H1 (cell line): Measurements from ENCODE around the gene MYPOP. TPM values are rescaled to one million over a fixed set of nuclear protein-coding genes. Genes with fewer than 3 reads are reported as not detected.

ENCODE experiments used
- CTCF ChIA-PET: fragments of 300-600 bp; sonication (Branson Sonifier 250); formaldehyde crosslinking; loops from one replicate; lab custom pipeline; 2021; ENCODE audit not compliant: partially characterized antibody; lab: Charles Lee
- POLR2A ChIA-PET: fragments of 300-600 bp; sonication (Branson Sonifier 250); formaldehyde crosslinking; loops from one replicate; lab custom pipeline; 2021; ENCODE audit warnings: inconsistent platforms; ENCODE audit not compliant: partially characterized antibody; lab: Charles Lee
- DNase-seq, 2 experiments: peaks; one replicate each; pipeline versions ENCODE4 v3.0.0 to v3.0.0-alpha.2; 2010 to 2022; ENCODE audit warnings: low spot score in 2 of 2, low read depth in 1 of 2, mixed read lengths in 1 of 2
- FAIRE-seq: peaks from 2 replicates; lab custom pipeline; 2011; peaks lifted over from hg19 to GRCh38; lab: Jason Lieb, UNC
- H2AFZ ChIP-seq: 2 replicates; pipeline ENCODE4 v1.8.1; 2012; ENCODE audit warnings: low read length, inconsistent platforms
- H2AK5ac ChIP-seq: 2 replicates; pipeline ENCODE4 v1.6.1; 2013; ENCODE audit warnings: low read depth, low read length
- H2BK120ac ChIP-seq: replicated peaks from 2 replicates; pipeline ENCODE3; 2013; ENCODE audit warnings: low read depth, low read length, inconsistent platforms
- H2BK12ac ChIP-seq: 2 replicates; pipeline ENCODE4 v1.6.1; 2013; ENCODE audit warnings: low read depth, low read length
- H2BK15ac ChIP-seq: 2 replicates; pipeline ENCODE4 v1.6.1; 2013; ENCODE audit warnings: low read length
- H2BK20ac ChIP-seq: 2 replicates; pipeline ENCODE4 v1.6.1; 2013; ENCODE audit warnings: low read length
- H2BK5ac ChIP-seq: 2 replicates; pipeline ENCODE4 v1.6.1; 2013; ENCODE audit warnings: low read depth, low read length
- H3K14ac ChIP-seq: 2 replicates; pipeline ENCODE4 v1.6.1; 2013; ENCODE audit warnings: inconsistent platforms; ENCODE audit not compliant: insufficient read length
- H3K18ac ChIP-seq: 2 replicates; pipeline ENCODE4 v1.6.1; 2013; ENCODE audit warnings: low read length; ENCODE audit errors: extremely low read depth
- H3K23ac ChIP-seq: 2 replicates; pipeline ENCODE4 v1.6.1; 2013; ENCODE audit warnings: inconsistent platforms; ENCODE audit not compliant: insufficient read length
- H3K23me2 ChIP-seq: 2 replicates; pipeline ENCODE4 v1.6.1; 2013; ENCODE audit warnings: low read depth, low read length
- H3K27ac ChIP-seq: 2 replicates; pipeline ENCODE4 v1.6.1; 2011; ENCODE audit warnings: low read depth, low read length, inconsistent platforms
- H3K27me3 ChIP-seq, 4 experiments: replicated peaks in 1 of 4; 1 replicate in 1 of 4; 2 replicates in 3 of 4; pipeline versions ENCODE4 v1.6.1 to v1.8.1; 2011 to 2013; ENCODE audit warnings: low read length in 3 of 4, mild to moderate bottlenecking in 3 of 4, inconsistent platforms in 2 of 4, mixed read lengths in 2 of 4, moderate library complexity in 1 of 4; ENCODE audit not compliant: control insufficient read depth in 3 of 4, insufficient read depth in 3 of 4; ENCODE audit errors: extremely low read depth in 1 of 4
- H3K36me3 ChIP-seq, 4 experiments: 2 replicates each; pipeline versions ENCODE4 v1.6.1 to v1.8.1; 2011 to 2013; ENCODE audit warnings: mild to moderate bottlenecking in 4 of 4, low read length in 3 of 4, moderate library complexity in 2 of 4, control low read depth in 1 of 4, inconsistent platforms in 1 of 4; ENCODE audit not compliant: insufficient read depth in 4 of 4, control insufficient read depth in 2 of 4
- H3K4ac ChIP-seq: replicated peaks from 2 replicates; pipeline ENCODE3; 2013; ENCODE audit warnings: low read length, low read depth, mixed read lengths, inconsistent platforms; ENCODE audit not compliant: insufficient read length
- H3K4me1 ChIP-seq, 4 experiments: replicated peaks in 1 of 4; 1 replicate in 1 of 4; 2 replicates in 3 of 4; pipeline versions ENCODE4 v1.6.1 to v1.8.1; 2011 to 2013; ENCODE audit warnings: low read length in 3 of 4, inconsistent platforms in 2 of 4, mixed read lengths in 1 of 4; ENCODE audit not compliant: insufficient read depth in 4 of 4, control insufficient read depth in 3 of 4
- H3K4me2 ChIP-seq, 2 experiments: 2 replicates each; pipeline versions ENCODE4 v1.6.1 to v1.8.1; 2011 to 2013; ENCODE audit warnings: low read depth in 2 of 2, low read length in 2 of 2, control low read depth in 1 of 2, inconsistent platforms in 1 of 2, mild to moderate bottlenecking in 1 of 2; ENCODE audit not compliant: insufficient read depth in 1 of 2
- H3K4me3 ChIP-seq, 4 experiments: fragments of 200-600, 300-600 bp in 1 of 4; sonication (generic), shearing (Covaris generic), sonication (Bioruptor Twin) in 1 of 4; 2 replicates each; pipeline versions ENCODE4 v1.5.1 to v1.8.1; 2011 to 2016; ENCODE audit warnings: low read length in 4 of 4, low read depth in 3 of 4, control low read depth in 2 of 4, inconsistent platforms in 2 of 4, mild to moderate bottlenecking in 2 of 4, mixed read lengths in 1 of 4, moderate library complexity in 1 of 4; ENCODE audit not compliant: insufficient read depth in 2 of 4; ENCODE audit errors: extremely low read depth in 1 of 4
- H3K56ac ChIP-seq: replicated peaks from 2 replicates; pipeline ENCODE3; 2013; ENCODE audit warnings: low read depth, mild to moderate bottlenecking, mixed read lengths, low read length, inconsistent platforms; ENCODE audit not compliant: insufficient read length
- H3K79me1 ChIP-seq: 2 replicates; pipeline ENCODE4 v1.6.1; 2013; ENCODE audit warnings: low read depth, low read length, control low read depth
- H3K79me2 ChIP-seq, 2 experiments: 2 replicates each; pipeline versions ENCODE4 v1.6.1 to v1.8.1; 2012 to 2013; ENCODE audit warnings: low read length in 2 of 2, mild to moderate bottlenecking in 2 of 2, inconsistent platforms in 1 of 2; ENCODE audit not compliant: insufficient read depth in 2 of 2, control insufficient read depth in 1 of 2
- H3K9ac ChIP-seq, 4 experiments: replicated peaks in 1 of 4; 1 replicate in 1 of 4; 2 replicates in 3 of 4; pipeline versions ENCODE4 v1.6.1 to v1.8.1; 2011 to 2013; ENCODE audit warnings: low read depth in 3 of 4, low read length in 3 of 4, control low read depth in 2 of 4, mild to moderate bottlenecking in 2 of 4, moderate library complexity in 2 of 4, inconsistent platforms in 1 of 4; ENCODE audit errors: extremely low read depth in 1 of 4
- H3K9me3 ChIP-seq, 2 experiments: 2 replicates each; pipeline versions ENCODE4 v1.6.1 to v1.8.1; 2012 to 2013; ENCODE audit warnings: mild to moderate bottlenecking in 2 of 2, moderate library complexity in 2 of 2, control low read depth in 1 of 2, inconsistent platforms in 1 of 2, low read depth in 1 of 2, low read length in 1 of 2, mixed read lengths in 1 of 2; ENCODE audit not compliant: insufficient read depth in 2 of 2
- H4K20me1 ChIP-seq, 2 experiments: replicated peaks in 1 of 2; 2 replicates each; pipeline versions ENCODE3 to v1.8.1; 2011 to 2013; ENCODE audit warnings: inconsistent platforms in 2 of 2, low read length in 2 of 2, mild to moderate bottlenecking in 1 of 2; ENCODE audit not compliant: insufficient read depth in 2 of 2, control insufficient read depth in 1 of 2
- H4K5ac ChIP-seq: 2 replicates; pipeline ENCODE4 v1.6.1; 2013; ENCODE audit warnings: low read length, low read depth, mixed read lengths, inconsistent platforms; ENCODE audit not compliant: insufficient read length
- H4K8ac ChIP-seq: 2 replicates; pipeline ENCODE4 v1.8.0; 2013; ENCODE audit warnings: mild to moderate bottlenecking, moderate library complexity, low read length, inconsistent platforms; ENCODE audit not compliant: insufficient read depth; ENCODE audit errors: extremely low read depth
- H4K91ac ChIP-seq: replicated peaks from 2 replicates; pipeline ENCODE3; 2013; ENCODE audit warnings: low read length, mixed read lengths, inconsistent platforms; ENCODE audit not compliant: insufficient read length
- POLR2AphosphoS5 ChIP-seq: IDR thresholded peaks from 2 replicates; pipeline ENCODE4 v1.6.1; 2011; ENCODE audit warnings: low read depth, low read length
- POU5F1 ChIP-seq: IDR thresholded peaks from 2 replicates; pipeline ENCODE4 v1.6.1; 2011; ENCODE audit warnings: low read depth, mild to moderate bottlenecking, low read length, moderate library complexity
- SIN3A ChIP-seq, 2 experiments: IDR thresholded peaks in 1 of 2; conservative IDR thresholded peaks in 1 of 2; 2 replicates each; pipeline ENCODE4 v1.6.1; 2011 to 2012; ENCODE audit warnings: low read length in 2 of 2, improper control_type of control experiment in 1 of 2, low read depth in 1 of 2, mild to moderate bottlenecking in 1 of 2
- YY1 ChIP-seq: IDR thresholded peaks from 2 replicates; pipeline ENCODE4 v1.6.1; 2011; ENCODE audit warnings: low read depth, mild to moderate bottlenecking, low read length
- WGBS, 2 experiments: shearing (Covaris generic) in 1 of 2; methylation state at CpG; one replicate each; pipeline versions ENCODE4 v1.1.6 to v1.1.7; 2013 to 2015; ENCODE audit warnings: low lambda C conversion rate in 2 of 2, mixed read lengths in 2 of 2, inconsistent platforms in 1 of 2, low coverage in 1 of 2, missing lambda C conversion rate in 1 of 2; ENCODE audit not compliant: insufficient replicate concordance in 2 of 2, insufficient coverage in 1 of 2, insufficient read length in 1 of 2; ENCODE audit errors: extremely low coverage in 1 of 2, missing lambda C conversion rate in 1 of 2; 5-methylcytosine and 5-hydroxymethylcytosine counted together
- polyA plus RNA-seq, 7 experiments: library from polyadenylated mRNA; depleted of rRNA in 3 of 7; stranded (reverse) in 5 of 7; unstranded in 2 of 7; fragments of >200 nt in 5 of 7; fragments of 200-250 nt in 2 of 7; gene quantifications; 1 replicate in 5 of 7; 2 replicates in 1 of 7; 4 replicates in 1 of 7; pipeline versions ENCODE4 v1.2.1 to v1.2.3, GENCODE V29; 2011 to 2013; ENCODE audit warnings: missing spikeins in 2 of 7, mixed read lengths in 2 of 7
- total RNA-seq: library from RNA; stranded (reverse); fragmentation: NEBNext Ultra II Directional; extraction: Animal tissue kit (Norgen Biotek cat#: 25700); gene quantifications from 2 replicates; pipeline ENCODE4 v1.2.1, GENCODE V29; 2021

MYPOP gene
- total and polyA plus RNA-seq, 2 of the 8 experiments (the other 6 are each of a cell fraction or from before 2014, with no cell fraction given): 3.2 to 11.1 TPM

GRCh38 chr19:45876161-45876410 lies 26.3 kb downstream of the MYPOP start:
- Histone ChIP-seq H3K23me2 (peaks cover 6% of the 10 kb centered on the region; the same call in 1 of the 2 replicates), H3K27me3 (no peaks in the 10 kb centered on the region; a peak in 1 of 7 replicates), H3K27ac (no peak overlapping the region), H2BK15ac (no peak overlapping the region; the same call in 1 of the 2 replicates), H3K18ac (no peak overlapping the region; the same call in 1 of the 2 replicates), H3K23ac (no peak overlapping the region), H2BK120ac (no peak overlapping the region), H2AFZ (no peak overlapping the region), H4K20me1 (peaks cover 5 to 8% of the 10 kb centered on the region in 2 experiments), H3K4ac (no peak overlapping the region), H3K9me3 (no peaks in the 10 kb centered on the region), H3K9ac (0 out of 7 replicates have a peak overlapping the region, but pooled peaks of 1 of the 4 experiments have one; percentile 43), H3K4me2 (peak overlapping the region; percentile 77)
- CTCF ChIA-PET: no interaction called here
- TF ChIP-seq POLR2AphosphoS5 (no peak), SIN3A (conservative IDR thresholded peaks at IDR 0.05 in 1 of 2, IDR thresholded peaks at IDR 0.05 in 1 of 2; ENCODE audit: low read depth in 1 of 2, low read length in 2 of 2) (no peak), YY1 (no peak), POU5F1 (no peak)
- TF ChIP-seq, all 59 proteins: peak for 0
- no peak overlapping the region for H3K14ac ChIP-seq
- H3K4me1 ChIP-seq: peaks cover 0 to 15% (median 9%) of the 10 kb centered on the region in 4 experiments; a peak in 6 of 7 replicates
- WGBS, 2 experiments: 91% methylated on average over 2 of the region's 4 CpGs; no CpG with 5 or more reads in 1 of the 2 experiments
- no peak overlapping the region for H2AK5ac ChIP-seq
- H3K79me2 ChIP-seq: no peaks in the 10 kb centered on the region
- peak overlapping the region; percentile 25 for H4K91ac ChIP-seq
- peak overlapping the region; percentile 66; the same call in 1 of the 2 replicates for H2BK5ac ChIP-seq
- H2BK20ac ChIP-seq: no peak overlapping the region; the same call in 1 of the 2 replicates
- DNase-seq (no peak), FAIRE-seq (no peak)
- POLR2A ChIA-PET: interaction anchor here (1.2 to 6.0 kb wide), 2 partner anchors 11 to 12 kb away, joined by 3 to 48 read pairs; partner anchors contain the start of genes FOXA3 and SYMPK
- H3K79me1 ChIP-seq: peaks cover 3% of the 10 kb centered on the region; the same call in 1 of the 2 replicates
- no peak overlapping the region for H4K5ac ChIP-seq
- H2BK12ac ChIP-seq: peak overlapping the region; percentile 17; the same call in 1 of the 2 replicates
- H3K56ac ChIP-seq: no peak overlapping the region
- H3K4me3 ChIP-seq: peak overlapping the region; percentile 34 to 67 (median 42); a peak in 5 of 8 replicates
- peaks cover 0 to 15% (median 3%) of the 10 kb centered on the region in 4 experiments; a peak in 3 of 8 replicates for H3K36me3 ChIP-seq
- peak overlapping the region; percentile 86; the same call in 1 of the 2 replicates for H4K8ac ChIP-seq
